ENCODE data around the gene BOLA1. TPM values are rescaled to one million over a fixed set of nuclear protein-coding genes. Genes with fewer than 3 reads are reported as not detected.

BOLA1 gene
- total and polyA plus RNA-seq, 2 of the 13 experiments (the other 11 are each of a cell fraction or from before 2014, with no cell fraction given): 3.2 to 4.2 TPM

GRCh38 chr1:149927563-149928400 is 28.4 kb downstream of the BOLA1 start, which contains the start of gene SF3B4 (continued):
- TF ChIP-seq IRF2 (CRISPR knock-in tag; IDR thresholded peaks at IDR 0.05) (peak; percentile 89), MTA3 (CRISPR knock-in tag; IDR thresholded peaks at IDR 0.05) (no peak), ZNF256 (CRISPR knock-in tag; conservative IDR thresholded peaks at IDR 0.05) (no peak), SIN3B (IDR thresholded peaks at IDR 0.05; ENCODE audit: low read length) (peak; percentile 53), MAZ (IDR thresholded peaks at IDR 0.05; ENCODE audit: borderline replicate concordance, low read depth, low read length) (no peak; the same call in 1 of the 2 replicates), MAZ (CRISPR knock-in tag; IDR thresholded peaks at IDR 0.05; ENCODE audit: low read depth) (peak; percentile 26; the same call in 1 of the 2 replicates), ZNF552 (CRISPR knock-in tag; IDR thresholded peaks at IDR 0.05; ENCODE audit: borderline replicate concordance) (no peak), HNRNPLL (IDR thresholded peaks at IDR 0.05; ENCODE audit: low read depth, low read length, poor library complexity, severe bottlenecking) (peak; percentile 70), NFKB2 (CRISPR knock-in tag; IDR thresholded peaks at IDR 0.05; ENCODE audit: borderline replicate concordance) (peak; percentile 63; the same call in 1 of the 2 replicates), MATR3 (CRISPR knock-in tag; IDR thresholded peaks at IDR 0.05) (no peak), ARID3A (IDR thresholded peaks at IDR 0.05; ENCODE audit: low read depth, low read length) (0 out of 2 replicates have a peak, but pooled peaks have one; percentile 11), ZNF567 (CRISPR knock-in tag; IDR thresholded peaks at IDR 0.05; ENCODE audit: borderline replicate concordance) (no peak), CHCHD3 (CRISPR knock-in tag; IDR thresholded peaks at IDR 0.05) (no peak), ZNF766 (CRISPR knock-in tag; IDR thresholded peaks at IDR 0.05; ENCODE audit: borderline replicate concordance) (no peak), ZNF550 (CRISPR knock-in tag; IDR thresholded peaks at IDR 0.05; ENCODE audit: borderline replicate concordance) (no peak), ZNF772 (CRISPR knock-in tag; IDR thresholded peaks at IDR 0.05) (0 out of 2 replicates have a peak, but pooled peaks have one; percentile 18), KDM1A (CRISPR knock-in tag; IDR thresholded peaks at IDR 0.05) (no peak), ZNF788 (CRISPR knock-in tag; IDR thresholded peaks at IDR 0.05; ENCODE audit: borderline replicate concordance) (peak; percentile 77; the same call in 1 of the 2 replicates), HOXA9 (CRISPR knock-in tag; IDR thresholded peaks at IDR 0.05; ENCODE audit: borderline replicate concordance) (0 out of 2 replicates have a peak, but pooled peaks have one; percentile 58)
- TF ChIP-seq, protein P1, sequence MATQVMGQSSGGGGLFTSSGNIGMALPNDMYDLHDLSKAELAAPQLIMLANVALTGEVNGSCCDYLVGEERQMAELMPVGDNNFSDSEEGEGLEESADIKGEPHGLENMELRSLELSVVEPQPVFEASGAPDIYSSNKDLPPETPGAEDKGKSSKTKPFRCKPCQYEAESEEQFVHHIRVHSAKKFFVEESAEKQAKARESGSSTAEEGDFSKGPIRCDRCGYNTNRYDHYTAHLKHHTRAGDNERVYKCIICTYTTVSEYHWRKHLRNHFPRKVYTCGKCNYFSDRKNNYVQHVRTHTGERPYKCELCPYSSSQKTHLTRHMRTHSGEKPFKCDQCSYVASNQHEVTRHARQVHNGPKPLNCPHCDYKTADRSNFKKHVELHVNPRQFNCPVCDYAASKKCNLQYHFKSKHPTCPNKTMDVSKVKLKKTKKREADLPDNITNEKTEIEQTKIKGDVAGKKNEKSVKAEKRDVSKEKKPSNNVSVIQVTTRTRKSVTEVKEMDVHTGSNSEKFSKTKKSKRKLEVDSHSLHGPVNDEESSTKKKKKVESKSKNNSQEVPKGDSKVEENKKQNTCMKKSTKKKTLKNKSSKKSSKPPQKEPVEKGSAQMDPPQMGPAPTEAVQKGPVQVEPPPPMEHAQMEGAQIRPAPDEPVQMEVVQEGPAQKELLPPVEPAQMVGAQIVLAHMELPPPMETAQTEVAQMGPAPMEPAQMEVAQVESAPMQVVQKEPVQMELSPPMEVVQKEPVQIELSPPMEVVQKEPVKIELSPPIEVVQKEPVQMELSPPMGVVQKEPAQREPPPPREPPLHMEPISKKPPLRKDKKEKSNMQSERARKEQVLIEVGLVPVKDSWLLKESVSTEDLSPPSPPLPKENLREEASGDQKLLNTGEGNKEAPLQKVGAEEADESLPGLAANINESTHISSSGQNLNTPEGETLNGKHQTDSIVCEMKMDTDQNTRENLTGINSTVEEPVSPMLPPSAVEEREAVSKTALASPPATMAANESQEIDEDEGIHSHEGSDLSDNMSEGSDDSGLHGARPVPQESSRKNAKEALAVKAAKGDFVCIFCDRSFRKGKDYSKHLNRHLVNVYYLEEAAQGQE (IDR thresholded peaks at IDR 0.05; ENCODE audit: borderline replicate concordance in 1 of 2, low read depth in 1 of 2, low read length in 2 of 2): no peak
- TF ChIP-seq, protein P2, sequence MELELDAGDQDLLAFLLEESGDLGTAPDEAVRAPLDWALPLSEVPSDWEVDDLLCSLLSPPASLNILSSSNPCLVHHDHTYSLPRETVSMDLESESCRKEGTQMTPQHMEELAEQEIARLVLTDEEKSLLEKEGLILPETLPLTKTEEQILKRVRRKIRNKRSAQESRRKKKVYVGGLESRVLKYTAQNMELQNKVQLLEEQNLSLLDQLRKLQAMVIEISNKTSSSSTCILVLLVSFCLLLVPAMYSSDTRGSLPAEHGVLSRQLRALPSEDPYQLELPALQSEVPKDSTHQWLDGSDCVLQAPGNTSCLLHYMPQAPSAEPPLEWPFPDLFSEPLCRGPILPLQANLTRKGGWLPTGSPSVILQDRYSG (CRISPR knock-in tag; IDR thresholded peaks at IDR 0.05): no peak
- TF ChIP-seq, protein P3, sequence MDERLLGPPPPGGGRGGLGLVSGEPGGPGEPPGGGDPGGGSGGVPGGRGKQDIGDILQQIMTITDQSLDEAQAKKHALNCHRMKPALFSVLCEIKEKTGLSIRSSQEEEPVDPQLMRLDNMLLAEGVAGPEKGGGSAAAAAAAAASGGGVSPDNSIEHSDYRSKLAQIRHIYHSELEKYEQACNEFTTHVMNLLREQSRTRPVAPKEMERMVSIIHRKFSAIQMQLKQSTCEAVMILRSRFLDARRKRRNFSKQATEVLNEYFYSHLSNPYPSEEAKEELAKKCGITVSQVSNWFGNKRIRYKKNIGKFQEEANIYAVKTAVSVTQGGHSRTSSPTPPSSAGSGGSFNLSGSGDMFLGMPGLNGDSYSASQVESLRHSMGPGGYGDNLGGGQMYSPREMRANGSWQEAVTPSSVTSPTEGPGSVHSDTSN (CRISPR knock-in tag; IDR thresholded peaks at IDR 0.05): 0 out of 2 replicates have a peak, but pooled peaks have one; percentile 13

Measured in HepG2 (cell line).